GM19463 (cell line): ENCODE data around the gene SGO2.
"Not testable (repeated sequence)": the region's sequence is repeated elsewhere in the genome, so short reads cannot be mapped to it uniquely, and the experiment has no call there.

ENCODE experiments used
- ATAC-seq: cut with Tn5 transposase; IDR thresholded peaks from one replicate; pipeline ENCODE4 v1.9.1; 2021; ENCODE audit warnings: mild to moderate bottlenecking, moderate library complexity; ENCODE audit not compliant: unreplicated experiment

SGO2 gene

GRCh38 chr2:200509612-200510433 is 16.2 kb upstream of the SGO2 start, which contains the start of gene KCTD18:
Gene KCTD18 (minus strand): TSS chr2:200510068. CDS start chr2:200507016, 3,052 bp downstream.
- ATAC-seq: peak; percentile 97

- no peak for ATAC-seq
Measured at GRCh38 chr2:200515155-200515554, 10.9 kb upstream of the SGO2 start.

- ATAC-seq: no peak
Measured at GRCh38 chr2:200523158-200523557, 2.8 kb upstream of the SGO2 start.

- no peak for ATAC-seq
Measured at GRCh38 chr2:200523604-200524003, 2.4 kb upstream of the SGO2 start.

- ATAC-seq: no peak
Measured at GRCh38 chr2:200525066-200525465, 941 bp upstream of the SGO2 start.

- no peak for ATAC-seq
Measured at GRCh38 chr2:200525551-200525881, 491 bp upstream of the SGO2 start.

- ATAC-seq: no peak
Measured at GRCh38 chr2:200528228-200528627, 2.2 kb downstream of the SGO2 start.

GRCh38 chr2:200533754-200534153 is 7.7 kb downstream of the SGO2 start:
- ATAC-seq: no peak

- ATAC-seq: no peak
Measured at GRCh38 chr2:200534572-200534971, 8.6 kb downstream of the SGO2 start.

- ATAC-seq: no peak
Measured at GRCh38 chr2:200538139-200538538, 12.1 kb downstream of the SGO2 start.

GRCh38 chr2:200540793-200541192 is 14.8 kb downstream of the SGO2 start:
- ATAC-seq: no peak

GRCh38 chr2:200566596-200566995 is 40.6 kb downstream of the SGO2 start:
- not testable (repeated sequence) for ATAC-seq

- ATAC-seq: no peak
Measured at GRCh38 chr2:200567932-200568331, 41.9 kb downstream of the SGO2 start.

GRCh38 chr2:200575957-200576356 is 50.0 kb downstream of the SGO2 start:
- no peak for ATAC-seq

GRCh38 chr2:200577027-200577426 is 51.0 kb downstream of the SGO2 start:
- no peak for ATAC-seq

GRCh38 chr2:200578778-200579177 is 52.8 kb downstream of the SGO2 start:
- ATAC-seq: no peak

- no peak for ATAC-seq
Measured at GRCh38 chr2:200584639-200585038, 58.6 kb downstream of the SGO2 start.

GRCh38 chr2:200585340-200585729 is 59.3 kb downstream of the SGO2 start:
- ATAC-seq: no peak

- ATAC-seq: peak; percentile 57
Measured at GRCh38 chr2:200585730-200586643, 60.0 kb downstream of the SGO2 start, which contains the start of gene AOX1. Gene AOX1 (plus strand): TSS chr2:200586014. CDS start chr2:200586109, 95 bp downstream.

- ATAC-seq: no peak
Measured at GRCh38 chr2:200586644-200586975, 60.6 kb downstream of the SGO2 start.

GRCh38 chr2:200587007-200587616 is 61.1 kb downstream of the SGO2 start:
- ATAC-seq: no peak
